ENCODE measurements around the gene GZMM. TPM values are rescaled to one million over a fixed set of nuclear protein-coding genes. Genes with fewer than 3 reads are reported as not detected.

GZMM gene
- total RNA-seq, 5 donors from 2014 or later (not counting 1 experiment from before 2014, with no cell fraction given) = 66.2 to 91.0 (median 78.6) TPM

DNA sequence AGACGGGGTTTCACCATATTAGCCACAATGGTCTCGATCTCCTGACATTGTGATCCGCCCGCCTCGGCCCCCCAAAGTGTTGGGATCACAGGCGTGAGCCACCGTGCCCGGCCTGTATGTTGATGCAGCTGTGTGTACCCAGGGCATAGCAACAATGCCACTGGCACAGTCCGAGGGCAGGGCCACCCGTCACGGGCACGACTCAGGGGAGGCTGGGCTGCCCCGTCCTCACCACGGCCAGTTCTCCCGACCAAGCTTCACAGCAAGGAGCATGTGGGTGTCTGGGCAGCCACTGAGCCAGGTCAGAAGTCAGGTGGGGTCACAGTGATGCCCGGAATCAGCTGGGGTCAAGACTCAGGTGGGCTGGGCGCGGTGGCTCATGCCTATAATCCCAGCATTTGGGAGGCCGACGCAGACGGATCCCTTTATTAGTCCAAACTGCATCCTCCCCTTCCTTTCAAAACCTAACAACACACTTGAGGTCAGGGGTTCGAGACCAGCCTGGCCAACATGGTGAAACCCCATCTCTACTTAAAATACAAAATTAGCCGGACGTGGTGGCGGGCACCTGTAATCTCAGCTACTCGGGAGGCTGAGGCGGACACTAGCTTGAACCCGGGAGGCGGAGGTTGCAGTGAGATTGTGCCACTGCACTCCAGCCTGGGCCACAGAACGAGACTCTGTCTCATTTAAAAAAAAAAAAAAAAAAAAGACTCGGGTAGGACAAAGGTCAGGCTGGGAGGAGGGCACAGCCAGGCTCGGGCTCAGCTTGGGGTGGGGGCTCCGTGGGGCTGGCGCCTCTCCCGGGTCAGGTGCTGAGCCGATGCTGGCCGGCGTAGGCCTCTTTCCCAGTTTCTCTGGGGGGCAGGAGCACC, 13.5 kb upstream of the GZMM start:
- Histone ChIP-seq H3K36me3 (ENCODE audit: control insufficient read depth in 2 of 2, extremely low read depth in 1 of 2, insufficient read depth in 1 of 2, low read length in 1 of 2) (peaks cover 1 to 6% of the 10 kb centered on the region in 2 donors), H3K4me1 (ENCODE audit: control insufficient read depth in 1 of 2, extremely low read depth in 1 of 2, insufficient read depth in 2 of 2, low read length in 2 of 2) (peaks cover 6 to 41% of the 10 kb centered on the region in 2 experiments), H3K27ac (ENCODE audit: low read length) (peak overlapping the region; percentile 45), H3K27me3 (replicated peaks in 1 of 2; ENCODE audit: control insufficient read depth in 2 of 2, extremely low read depth in 1 of 2, insufficient read depth in 2 of 2, low read length in 1 of 2) (peaks cover 0 to 23% of the 10 kb centered on the region in 2 experiments), H3K4me3 (ENCODE audit: control insufficient read depth in 1 of 2, extremely low read depth in 1 of 2, low read length in 1 of 2) (peak overlapping the region; percentile 59 to 71), H3K9me3 (no peaks in the 10 kb centered on the region)
- WGBS (ENCODE audit: insufficient coverage) = 69% methylated on average over 31 of the region's 38 CpGs
- ATAC-seq (replicated peaks in 1 of 4) (no peak), DNase-seq (no peak)
- no peaks in the 10 kb centered on the region for H3K9me3 Mint-ChIP-seq
- H3K4me1 Mint-ChIP-seq = peaks cover 15 to 29% (median 20%) of the 10 kb centered on the region in 3 donors
- peak overlapping the region; percentile 49 to 79 for H3K27ac Mint-ChIP-seq
- peak overlapping the region; percentile 71 to 80 (median 75) for H3K4me3 Mint-ChIP-seq
- no peaks in the 10 kb centered on the region for H3K36me3 Mint-ChIP-seq
- CTCF ChIA-PET = interaction anchor here (0.6 to 3.9 kb wide), 2 partner anchors 20 to 22 kb away, joined by 3 to 36 read pairs; no protein-coding TSS in a partner anchor
- POLR2A ChIA-PET = interaction anchor here in 1 of 2 donors (0.6 kb wide), 1 partner anchor 469 kb away, joined by 3 read pairs; no protein-coding TSS in a partner anchor
- peaks cover 0 to 6% of the 10 kb centered on the region in 2 donors for H3K27me3 Mint-ChIP-seq

GRCh38 chr19:531009-531752, 12.7 kb upstream of the GZMM start:
- H3K36me3 ChIP-seq (ENCODE audit: control insufficient read depth in 2 of 2, extremely low read depth in 1 of 2, insufficient read depth in 1 of 2, low read length in 1 of 2) = peaks cover 9 to 13% of the 10 kb centered on the region in 2 donors
- H3K9me3 Mint-ChIP-seq = no peaks in the 10 kb centered on the region
- H3K4me1 Mint-ChIP-seq = peaks cover 15 to 27% (median 19%) of the 10 kb centered on the region in 3 donors
- no peaks in the 10 kb centered on the region for H3K36me3 Mint-ChIP-seq
- DNase-seq = peak; percentile 60 to 94 (median 82)
- peak overlapping the region; percentile 59 to 71 for H3K4me3 ChIP-seq (ENCODE audit: control insufficient read depth in 1 of 2, extremely low read depth in 1 of 2, low read length in 1 of 2)
- H3K9me3 ChIP-seq = no peaks in the 10 kb centered on the region
- H3K27ac Mint-ChIP-seq = peak overlapping the region; percentile 49 to 79
- H3K27ac ChIP-seq (ENCODE audit: low read length) = peak overlapping the region; percentile 45
- peaks cover 0 to 19% of the 10 kb centered on the region in 2 experiments for H3K27me3 ChIP-seq (replicated peaks in 1 of 2; ENCODE audit: control insufficient read depth in 2 of 2, extremely low read depth in 1 of 2, insufficient read depth in 2 of 2, low read length in 1 of 2)
- ATAC-seq (replicated peaks in 1 of 4) = peak; percentile 79 to 83 (median 83)
- WGBS (ENCODE audit: insufficient coverage) = under 1% methylated on average over 101 of the region's 103 CpGs
- peaks cover 0 to 3% of the 10 kb centered on the region in 2 donors for H3K27me3 Mint-ChIP-seq
- H3K4me1 ChIP-seq (ENCODE audit: control insufficient read depth in 1 of 2, extremely low read depth in 1 of 2, insufficient read depth in 2 of 2, low read length in 2 of 2) = peaks cover 6 to 44% of the 10 kb centered on the region in 2 experiments
- H3K4me3 Mint-ChIP-seq = peak overlapping the region; percentile 75 to 86 (median 80)
- ChIA-PET CTCF (interaction anchor here (0.6 to 3.9 kb wide), 7 partner anchors 20 to 1033 kb away, joined by 3 to 36 read pairs (median 3); no protein-coding TSS in a partner anchor), POLR2A (interaction anchor here in 1 of 2 donors (0.6 kb wide), 2 partner anchors 12 to 20 kb away, joined by 5 to 6 read pairs; no protein-coding TSS in a partner anchor)

GRCh38 chr19:531753-532560, 11.9 kb upstream of the GZMM start, which contains the start of gene CDC34:
Gene CDC34 (plus strand): TSS chr19:531760. CDS start chr19:531932, 172 bp downstream.
- Histone ChIP-seq H3K9me3 (no peaks in the 10 kb centered on the region), H3K4me1 (ENCODE audit: control insufficient read depth in 1 of 2, extremely low read depth in 1 of 2, insufficient read depth in 2 of 2, low read length in 2 of 2) (peaks cover 6 to 44% of the 10 kb centered on the region in 2 experiments)
- peak in 1 of 35 experiments; percentile 22 for DNase-seq

DNA sequence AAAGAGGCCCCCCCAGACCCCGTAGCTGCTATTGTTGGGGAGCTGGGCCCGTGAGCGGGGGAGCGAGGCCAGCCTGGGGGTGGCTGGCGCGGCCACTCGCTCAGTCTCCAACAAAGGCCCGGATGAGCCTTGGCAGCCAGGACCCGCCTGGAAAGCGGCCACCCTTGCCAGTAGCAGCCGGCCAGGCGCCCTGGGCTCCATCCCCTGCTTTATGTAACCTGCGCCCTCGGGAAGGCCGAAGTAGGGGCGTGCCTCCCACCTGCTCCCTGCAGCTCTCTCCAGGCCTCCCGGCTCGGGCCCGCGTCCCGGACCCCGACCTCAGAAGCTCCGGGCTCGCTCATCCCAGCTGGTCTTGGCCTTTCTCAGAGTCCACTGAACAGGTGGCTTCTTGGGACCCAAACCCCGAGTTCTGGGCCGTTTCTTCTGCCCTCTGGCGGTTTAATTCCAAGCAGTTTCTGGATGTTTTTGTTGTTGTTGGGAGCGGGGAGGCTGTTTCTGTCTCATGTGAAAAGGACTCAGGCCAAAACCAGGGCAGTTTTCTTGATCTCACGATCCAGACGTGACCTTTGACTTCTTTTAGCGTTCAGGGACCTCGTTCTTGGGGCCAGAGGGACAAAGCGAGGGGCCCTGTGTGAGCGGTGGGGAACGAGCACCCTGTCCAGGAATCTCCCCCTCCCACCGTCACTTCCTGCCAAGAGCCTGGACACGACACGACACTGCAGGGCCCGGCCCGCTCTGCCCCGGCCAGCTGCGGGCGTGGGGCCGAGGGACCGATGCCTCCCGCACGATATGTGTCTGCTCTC, 11.1 kb upstream of the GZMM start:
- 4% methylated on average over 45 of the region's 47 CpGs for WGBS (ENCODE audit: insufficient coverage)
- DNase-seq (peak in 18 of 35 experiments; percentile 28 to 71 (median 48)), ATAC-seq (replicated peaks in 1 of 4) (no peak)
- H3K4me3 ChIP-seq (ENCODE audit: control insufficient read depth in 1 of 2, extremely low read depth in 1 of 2, low read length in 1 of 2) = peak overlapping the region; percentile 84 to 90
- no peaks in the 10 kb centered on the region for H3K9me3 Mint-ChIP-seq
- ChIA-PET CTCF (interaction anchor here in 1 of 2 donors (0.9 to 3.9 kb wide), 2 partner anchors 22 to 26 kb away, joined by 4 to 36 read pairs; no protein-coding TSS in a partner anchor), POLR2A (interaction anchor here in 1 of 2 donors (0.6 kb wide), 1 partner anchor 22 kb away, joined by 7 read pairs; no protein-coding TSS in a partner anchor)
- H3K27me3 Mint-ChIP-seq = no peaks in the 10 kb centered on the region
- H3K4me3 Mint-ChIP-seq = peak overlapping the region; percentile 82 to 86 (median 85)
- H3K4me1 Mint-ChIP-seq = peaks cover 15 to 27% (median 19%) of the 10 kb centered on the region in 3 donors
- peaks cover 6 to 44% of the 10 kb centered on the region in 2 experiments for H3K4me1 ChIP-seq (ENCODE audit: control insufficient read depth in 1 of 2, extremely low read depth in 1 of 2, insufficient read depth in 2 of 2, low read length in 2 of 2)
- H3K27ac ChIP-seq (ENCODE audit: low read length) = peak overlapping the region; percentile 37
- peak overlapping the region; percentile 66 to 89 for H3K27ac Mint-ChIP-seq
- peaks cover 11 to 23% of the 10 kb centered on the region in 2 donors for H3K36me3 ChIP-seq (ENCODE audit: control insufficient read depth in 2 of 2, extremely low read depth in 1 of 2, insufficient read depth in 1 of 2, low read length in 1 of 2)
- H3K27me3 ChIP-seq (replicated peaks in 1 of 2; ENCODE audit: control insufficient read depth in 2 of 2, extremely low read depth in 1 of 2, insufficient read depth in 2 of 2, low read length in 1 of 2) = peaks cover 0 to 11% of the 10 kb centered on the region in 2 experiments
- peaks cover under 1% of the 10 kb centered on the region for H3K36me3 Mint-ChIP-seq
- H3K9me3 ChIP-seq = no peaks in the 10 kb centered on the region

More at GRCh38 chr19:531753-532560, 11.9 kb upstream of the GZMM start, which contains the start of gene CDC34:
- CTCF ChIA-PET = interaction anchor here (0.6 to 3.9 kb wide), 6 partner anchors 21 to 1033 kb away, joined by 3 to 36 read pairs (median 4); no protein-coding TSS in a partner anchor
- H3K36me3 Mint-ChIP-seq = no peaks in the 10 kb centered on the region
- Histone ChIP-seq H3K36me3 (ENCODE audit: control insufficient read depth in 2 of 2, extremely low read depth in 1 of 2, insufficient read depth in 1 of 2, low read length in 1 of 2) (peaks cover 11 to 20% of the 10 kb centered on the region in 2 donors), H3K4me3 (ENCODE audit: control insufficient read depth in 1 of 2, extremely low read depth in 1 of 2, low read length in 1 of 2) (peak within 1 kb of the TSS; percentile 84 to 90), H3K27ac (ENCODE audit: low read length) (peak within 1 kb of the TSS; percentile 45), H3K27me3 (replicated peaks in 1 of 2; ENCODE audit: control insufficient read depth in 2 of 2, extremely low read depth in 1 of 2, insufficient read depth in 2 of 2, low read length in 1 of 2) (peaks cover 0 to 13% of the 10 kb centered on the region in 2 experiments)
- peaks cover 15 to 27% (median 19%) of the 10 kb centered on the region in 3 donors for H3K4me1 Mint-ChIP-seq
- peak in 3 of 4 experiments; percentile 3 to 35 (median 28) for ATAC-seq (replicated peaks in 1 of 4)
- H3K4me3 Mint-ChIP-seq = peak within 1 kb of the TSS; percentile 82 to 86 (median 85)
- under 1% methylated on average over 83 of the region's 84 CpGs for WGBS (ENCODE audit: insufficient coverage)
- POLR2A ChIA-PET = interaction anchor here (0.6 kb wide), 3 partner anchors 11 to 25 kb away, joined by 6 to 7 read pairs (median 6); partner anchors contain the start of gene TPGS1 (in 1 of the 2)
- peak within 1 kb of the TSS; percentile 49 to 79 for H3K27ac Mint-ChIP-seq
- no peaks in the 10 kb centered on the region for H3K9me3 Mint-ChIP-seq
- H3K27me3 Mint-ChIP-seq = no peaks in the 10 kb centered on the region

Data from T-cell (primary cell).